HEK293 (cell line): Measurements from ENCODE around the gene DLD.
A peak's percentile ranks its signal among the peaks of the same experiment; 100 is the strongest.

Source experiments
- CTCF ChIA-PET: fragments of 350-600 bp; formaldehyde crosslinking; extraction: SDS; loops from one replicate; lab custom pipeline; 2021; ENCODE audit warnings: antibody characterized with exemption; lab: Yijun Ruan, JAX
- POLR2A ChIA-PET: fragments of 300-600 bp; formaldehyde crosslinking; extraction: SDS; loops from one replicate; lab custom pipeline; 2020; ENCODE audit warnings: antibody characterized with exemption, inconsistent platforms; lab: Yijun Ruan, JAX
- H3K27ac ChIP-seq: fragments of 200-500 bp; sonication (Bioruptor generic); 2 replicates; pipeline ENCODE4 v1.5.1; 2014; ENCODE audit warnings: low read depth, low read length, control low read depth, inconsistent platforms; ENCODE audit errors: extremely low read depth
- H3K36me3 ChIP-seq, 2 experiments: fragments of 200-500 bp in 1 of 2; sonication (Bioruptor generic) in 1 of 2; 1 replicate in 1 of 2; 2 replicates in 1 of 2; pipeline ENCODE4 v1.5.1; 2014 to 2017; ENCODE audit warnings: inconsistent platforms in 2 of 2, low read length in 2 of 2; ENCODE audit not compliant: control insufficient read depth in 2 of 2, insufficient read depth in 1 of 2
- H3K4me1 ChIP-seq: fragments of 200-500 bp; sonication (Bioruptor generic); 2 replicates; pipeline ENCODE4 v1.5.1; 2014; ENCODE audit warnings: mild to moderate bottlenecking, low read length, inconsistent platforms; ENCODE audit not compliant: control insufficient read depth, insufficient read depth
- H3K4me3 ChIP-seq: 2 replicates; pipeline ENCODE4 v1.5.1; 2011; ENCODE audit warnings: low read depth, mild to moderate bottlenecking, control low read depth, low read length, moderate library complexity
- H3K9me3 ChIP-seq: fragments of 200-500 bp; sonication (Bioruptor generic); 2 replicates; pipeline ENCODE4 v1.5.1; 2014; ENCODE audit warnings: low read depth, low read length, inconsistent platforms; ENCODE audit not compliant: control insufficient read depth, insufficient read depth
- HOXA7 ChIP-seq: sonication (generic); formaldehyde crosslinking; IDR thresholded peaks from 2 replicates; pipeline ENCODE4 v1.8.1; 2022; ENCODE audit warnings: missing genetic modification reagents, borderline replicate concordance
- INSM2 ChIP-seq: fragments of 450-650 bp; formaldehyde crosslinking; IDR thresholded peaks from 2 replicates; pipeline ENCODE4 v1.5.1; 2016; ENCODE audit warnings: missing biosample characterization, missing genetic modification characterization
- KLF10 ChIP-seq: fragments of 450-650 bp; IDR thresholded peaks from 2 replicates; pipeline ENCODE4 v1.5.1; 2018; ENCODE audit warnings: missing biosample characterization, mild to moderate bottlenecking, missing genetic modification characterization
- PRDM10 ChIP-seq: fragments of 450-650 bp; formaldehyde crosslinking; IDR thresholded peaks from 2 replicates; pipeline ENCODE4 v1.5.1; 2016; ENCODE audit warnings: missing biosample characterization, missing genetic modification characterization
- PRDM6 ChIP-seq: fragments of 450-650 bp; formaldehyde crosslinking; IDR thresholded peaks from 2 replicates; pipeline ENCODE4 v1.5.1; 2017; ENCODE audit warnings: missing biosample characterization, missing genetic modification characterization
- SCRT2 ChIP-seq: fragments of 450-650 bp; formaldehyde crosslinking; IDR thresholded peaks from 2 replicates; pipeline ENCODE4 v1.5.1; 2016; ENCODE audit warnings: missing biosample characterization, missing genetic modification characterization
- YY2 ChIP-seq: fragments of 450-650 bp; formaldehyde crosslinking; IDR thresholded peaks from 2 replicates; pipeline ENCODE4 v1.5.1; 2016; ENCODE audit warnings: missing biosample characterization, missing genetic modification characterization
- ZBTB17 ChIP-seq: fragments of 450-650 bp; formaldehyde crosslinking; IDR thresholded peaks from 2 replicates; pipeline ENCODE4 v1.5.1; 2016; ENCODE audit warnings: missing biosample characterization, missing genetic modification characterization
- ZBTB8A ChIP-seq: fragments of 450-650 bp; formaldehyde crosslinking; IDR thresholded peaks from 2 replicates; pipeline ENCODE4 v1.5.1; 2016; ENCODE audit warnings: missing biosample characterization, missing genetic modification characterization
- ZFHX2 ChIP-seq: fragments of 450-650 bp; formaldehyde crosslinking; conservative IDR thresholded peaks from 2 replicates; pipeline ENCODE4 v1.5.1; 2016; ENCODE audit warnings: missing biosample characterization, missing genetic modification characterization
- ZIC2 ChIP-seq: fragments of 450-650 bp; formaldehyde crosslinking; IDR thresholded peaks from 2 replicates; pipeline ENCODE4 v1.5.1; 2016; ENCODE audit warnings: missing biosample characterization, missing genetic modification characterization
- ZNF174 ChIP-seq: fragments of 450-650 bp; formaldehyde crosslinking; IDR thresholded peaks from 2 replicates; pipeline ENCODE4 v1.5.0; 2017; ENCODE audit warnings: missing biosample characterization, mild to moderate bottlenecking, missing genetic modification characterization
- ZNF26 ChIP-seq: fragments of 450-650 bp; formaldehyde crosslinking; IDR thresholded peaks from 2 replicates; pipeline ENCODE4 v1.5.1; 2016; ENCODE audit warnings: missing biosample characterization, missing genetic modification characterization
- ZNF362 ChIP-seq: fragments of 450-650 bp; formaldehyde crosslinking; IDR thresholded peaks from 2 replicates; pipeline ENCODE4 v1.5.1; 2016; ENCODE audit warnings: missing biosample characterization, missing genetic modification characterization
- ZNF488 ChIP-seq: fragments of 450-650 bp; formaldehyde crosslinking; IDR thresholded peaks from 2 replicates; pipeline ENCODE4 v1.5.1; 2016; ENCODE audit warnings: missing biosample characterization, missing genetic modification characterization
- ZNF521 ChIP-seq: fragments of 450-650 bp; formaldehyde crosslinking; IDR thresholded peaks from 2 replicates; pipeline ENCODE4 v1.5.1; 2017; ENCODE audit warnings: missing biosample characterization, mild to moderate bottlenecking, missing genetic modification characterization
- ZNF704 ChIP-seq: fragments of 450-650 bp; formaldehyde crosslinking; IDR thresholded peaks from 2 replicates; pipeline ENCODE4 v1.5.1; 2016; ENCODE audit warnings: missing biosample characterization, missing genetic modification characterization

The DLD gene

GRCh38 chr7:107936312-107936711 lies 45.3 kb downstream of the DLD start:
- H3K9me3 ChIP-seq: no peaks in the 10 kb centered on the region
- H3K36me3 ChIP-seq: peaks cover 3 to 57% of the 10 kb centered on the region in 2 experiments; a peak in 2 of 3 replicates
- no peaks in the 10 kb centered on the region for H3K4me1 ChIP-seq
- no peak for TF ChIP-seq PRDM6 (tag by site-specific recombination)
- TF ChIP-seq ZIC2 (tag by site-specific recombination): peak; percentile 46
- no peak for TF ChIP-seq ZBTB8A (tag by site-specific recombination)
- TF ChIP-seq PRDM10: no peak
- peak; percentile 69 for TF ChIP-seq SCRT2 (tag by site-specific recombination)
- TF ChIP-seq, all 188 proteins: peak for 2
- CTCF ChIA-PET: no interaction called here
- no peak overlapping the region for H3K27ac ChIP-seq
- no peak overlapping the region for H3K4me3 ChIP-seq
- POLR2A ChIA-PET: no interaction called here

- ChIA-PET CTCF (interaction anchor here (1.5 kb wide), 1 partner anchor 208 kb away, joined by 3 read pairs; no protein-coding TSS in a partner anchor), POLR2A (no interaction called here)
- Histone ChIP-seq H3K36me3 (peaks cover 0 to 51% of the 10 kb centered on the region in 2 experiments; a peak in 2 of 3 replicates), H3K4me3 (no peak overlapping the region), H3K9me3 (no peaks in the 10 kb centered on the region), H3K27ac (no peak overlapping the region), H3K4me1 (no peaks in the 10 kb centered on the region)
- TF ChIP-seq HOXA7 (no peak), ZNF488 (tag by site-specific recombination) (no peak), ZNF26 (tag by site-specific recombination) (no peak), ZNF521 (tag by site-specific recombination) (no peak), KLF10 (tag by site-specific recombination) (no peak), ZBTB17 (tag by site-specific recombination) (no peak), ZNF704 (no peak), YY2 (no peak), ZFHX2 (tag by site-specific recombination) (no peak), ZNF362 (tag by site-specific recombination) (no peak), ZNF174 (no peak), INSM2 (tag by site-specific recombination) (no peak)
Measured at GRCh38 chr7:107937531-107937930, 46.5 kb downstream of the DLD start.
